Upper lobe of left lung (tissue), 6 donors: Measurements from ENCODE around the gene CNFN. TPM values are rescaled to one million over a fixed set of nuclear protein-coding genes. Genes with fewer than 3 reads are reported as not detected.
A peak's percentile ranks its signal among the peaks of the same experiment; 100 is the strongest.

Experiments used
- ATAC-seq, 2 donors: fragments of 200-7000 bp; cut with Tn5 transposase; one replicate each; pipeline ENCODE4 v1.9.1; 2022; ENCODE audit warnings: mild to moderate bottlenecking in 2 of 2, moderate library complexity in 2 of 2; ENCODE audit not compliant: low FRiP score in 2 of 2
- DNase-seq, 2 donors: peaks; one replicate each; pipeline ENCODE4 v3.0.0-alpha.2; 2019 to 2020
- H3K27ac ChIP-seq, 4 donors: fragments of 200-600 bp; sonication (generic); one replicate each; pipeline ENCODE4 v1.5.1; 2016 to 2019
- H3K27me3 ChIP-seq, 4 donors: fragments of 200-600 bp; sonication (generic); one replicate each; pipeline ENCODE4 v1.5.1; 2017 to 2019
- H3K36me3 ChIP-seq, 4 donors: fragments of 200-600 bp; sonication (generic); one replicate each; pipeline ENCODE4 v1.5.1; 2016 to 2019
- H3K4me1 ChIP-seq, 4 donors: fragments of 200-600 bp; sonication (generic); one replicate each; pipeline ENCODE4 v1.5.1; 2018 to 2019
- H3K4me3 ChIP-seq, 4 donors: fragments of 200-600 bp; sonication (generic); one replicate each; pipeline ENCODE4 v1.5.1; 2017 to 2019; ENCODE audit warnings: mild to moderate bottlenecking in 2 of 4, moderate library complexity in 1 of 4
- H3K9me3 ChIP-seq, 4 donors: fragments of 200-600 bp; sonication (generic); one replicate each; pipeline ENCODE4 v1.5.1; 2018 to 2019
- CTCF ChIP-seq, 6 experiments: fragments of 450-650 bp in 4 of 6; fragments of 200-600 bp in 2 of 6; sonication (generic) in 2 of 6; IDR thresholded peaks; one replicate each; pipeline ENCODE4 v1.5.1; 2016 to 2019; ENCODE audit warnings: antibody characterized with exemption in 6 of 6
- EP300 ChIP-seq, 4 donors: sonication (generic); formaldehyde crosslinking; IDR thresholded peaks; one replicate each; pipeline ENCODE4 v1.5.1; 2017; ENCODE audit warnings: antibody characterized with exemption in 4 of 4, control low read depth in 2 of 4
- POLR2A ChIP-seq, 4 donors: fragments of 450-650 bp; IDR thresholded peaks; one replicate each; pipeline ENCODE4 v1.5.1; 2016 to 2017; ENCODE audit warnings: antibody characterized with exemption in 4 of 4, mild to moderate bottlenecking in 2 of 4
- POLR2AphosphoS5 ChIP-seq, 2 donors: sonication (generic); formaldehyde crosslinking; IDR thresholded peaks; one replicate each; pipeline ENCODE4 v1.5.1; 2017; ENCODE audit warnings: antibody characterized with exemption in 2 of 2
- WGBS, 2 donors: methylation state at CpG; one replicate each; pipeline ENCODE4 v1.1.5; 2017 to 2018; 5-methylcytosine and 5-hydroxymethylcytosine counted together
- total RNA-seq, 6 donors: library from RNA; depleted of rRNA in 4 of 6; stranded (reverse); fragments of >200 nt in 4 of 6; gene quantifications; one replicate each; pipeline versions ENCODE4 v1.1.0 to v1.2.1, GENCODE V29; 2016 to 2021
- donor health status: DM: no; HTN: no; CAD: no; lungs with moderate emphysema.
- donor health status: DM: no; HTN: yes; CAD: no; lungs with severe emphysema.

Gene CNFN
- total RNA-seq, 6 donors from 2014 or later: 0.46 to 32.5 (median 0.94) TPM; not detected in 3

- WGBS, 2 donors: 61 to 74% methylated on average over 5 to 15 of the region's 15 CpGs
Observed at GRCh38 chr19:42424345-42424707, 34.2 kb upstream of the CNFN start.

GRCh38 chr19:42423462-42424344 lies 33.6 kb upstream of the CNFN start:
- H3K9me3 ChIP-seq: no peaks in the 10 kb centered on the region
- H3K27me3 ChIP-seq: peaks cover 0 to 5% (median 0%) of the 10 kb centered on the region in 4 donors
- DNase-seq (peak; percentile 88 to 93), ATAC-seq (peak; percentile 94 to 96)
- WGBS, 2 donors: 6 to 7% methylated on average over 10 to 56 of the region's 65 CpGs
- H3K4me3 ChIP-seq: peak overlapping the region; percentile 52 to 66 (median 60)
- H3K27ac ChIP-seq: peak overlapping the region; percentile 70 to 86 (median 70)
- peaks cover 35 to 45% (median 40%) of the 10 kb centered on the region in 4 donors for H3K4me1 ChIP-seq
- peak in 2 of 4 donors; percentile 23 to 49 for TF ChIP-seq POLR2A (IDR thresholded peaks at IDR 0.05)
- no peak for TF ChIP-seq EP300 (IDR thresholded peaks at IDR 0.05)
- no peak for TF ChIP-seq POLR2AphosphoS5 (IDR thresholded peaks at IDR 0.05)
- no peaks in the 10 kb centered on the region for H3K36me3 ChIP-seq

More at GRCh38 chr19:42424345-42424707, 34.2 kb upstream of the CNFN start:
- Histone ChIP-seq H3K36me3 (no peaks in the 10 kb centered on the region), H3K9me3 (no peaks in the 10 kb centered on the region), H3K4me1 (peaks cover 35 to 44% (median 39%) of the 10 kb centered on the region in 4 donors), H3K27ac (peak overlapping the region in 1 of 4 donors; percentile 86), H3K27me3 (peaks cover 0 to 5% (median 0%) of the 10 kb centered on the region in 4 donors), H3K4me3 (peak overlapping the region in 3 of 4 donors; percentile 52 to 66 (median 61))
- TF ChIP-seq EP300 (IDR thresholded peaks at IDR 0.05) (no peak), POLR2AphosphoS5 (IDR thresholded peaks at IDR 0.05) (no peak), CTCF (IDR thresholded peaks at IDR 0.05) (no peak), POLR2A (IDR thresholded peaks at IDR 0.05) (no peak)
- DNase-seq: no peak
- no peak for ATAC-seq

GRCh38 chr19:42422901-42423461 lies 32.9 kb upstream of the CNFN start:
- Histone ChIP-seq H3K27ac (peak overlapping the region; percentile 70 to 86 (median 70)), H3K36me3 (no peaks in the 10 kb centered on the region), H3K27me3 (peaks cover 0 to 5% (median 0%) of the 10 kb centered on the region in 4 donors), H3K9me3 (no peaks in the 10 kb centered on the region), H3K4me3 (peak overlapping the region; percentile 52 to 66 (median 60)), H3K4me1 (peaks cover 35 to 45% (median 40%) of the 10 kb centered on the region in 4 donors)
- TF ChIP-seq CTCF (IDR thresholded peaks at IDR 0.05) (no peak), EP300 (IDR thresholded peaks at IDR 0.05) (no peak), POLR2AphosphoS5 (IDR thresholded peaks at IDR 0.05) (no peak), POLR2A (IDR thresholded peaks at IDR 0.05) (no peak)
- peak; percentile 54 to 56 for ATAC-seq
- WGBS, 2 donors: 6 to 8% methylated on average over 9 to 29 of the region's 38 CpGs
- no peak for DNase-seq

- peak overlapping the region in 3 of 4 donors; percentile 52 to 66 (median 61) for H3K4me3 ChIP-seq
- peaks cover 35 to 45% (median 40%) of the 10 kb centered on the region in 4 donors for H3K4me1 ChIP-seq
Observed at GRCh38 chr19:42422092-42422900, 32.2 kb upstream of the CNFN start.

More at GRCh38 chr19:42422092-42422900, 32.2 kb upstream of the CNFN start:
- ATAC-seq (no peak), DNase-seq (no peak)
- H3K36me3 ChIP-seq: no peaks in the 10 kb centered on the region
- peak overlapping the region; percentile 70 to 86 (median 70) for H3K27ac ChIP-seq
- peaks cover 0 to 5% (median 0%) of the 10 kb centered on the region in 4 donors for H3K27me3 ChIP-seq
- TF ChIP-seq CTCF (IDR thresholded peaks at IDR 0.05) (no peak), POLR2A (IDR thresholded peaks at IDR 0.05) (no peak), POLR2AphosphoS5 (IDR thresholded peaks at IDR 0.05) (no peak), EP300 (IDR thresholded peaks at IDR 0.05) (no peak)
- WGBS, 2 donors: 62 to 70% methylated on average over 13 to 17 of the region's 17 CpGs
- H3K9me3 ChIP-seq: no peaks in the 10 kb centered on the region
